Mammary epithelial cell (primary cell): ENCODE results near the gene TRIO.

Source experiments
- EZH2 ChIP-seq: IDR thresholded peaks from 2 replicates; pipeline ENCODE4 v1.6.1; 2012; ENCODE audit warnings: low read length, inconsistent platforms, borderline replicate concordance
- TF ChIP-seq, protein P1 (sequence below), 2 donors: IDR thresholded peaks in 1 of 2; conservative IDR thresholded peaks in 1 of 2; 2 replicates each; pipeline ENCODE4 v1.5.1; 2011 to 2012; ENCODE audit warnings: inconsistent platforms in 2 of 2, low read length in 2 of 2, mild to moderate bottlenecking in 2 of 2, control low read depth in 1 of 2, low read depth in 1 of 2; ENCODE audit not compliant: insufficient read depth in 1 of 2; ENCODE audit errors: extremely low read depth in 1 of 2

DNA sequence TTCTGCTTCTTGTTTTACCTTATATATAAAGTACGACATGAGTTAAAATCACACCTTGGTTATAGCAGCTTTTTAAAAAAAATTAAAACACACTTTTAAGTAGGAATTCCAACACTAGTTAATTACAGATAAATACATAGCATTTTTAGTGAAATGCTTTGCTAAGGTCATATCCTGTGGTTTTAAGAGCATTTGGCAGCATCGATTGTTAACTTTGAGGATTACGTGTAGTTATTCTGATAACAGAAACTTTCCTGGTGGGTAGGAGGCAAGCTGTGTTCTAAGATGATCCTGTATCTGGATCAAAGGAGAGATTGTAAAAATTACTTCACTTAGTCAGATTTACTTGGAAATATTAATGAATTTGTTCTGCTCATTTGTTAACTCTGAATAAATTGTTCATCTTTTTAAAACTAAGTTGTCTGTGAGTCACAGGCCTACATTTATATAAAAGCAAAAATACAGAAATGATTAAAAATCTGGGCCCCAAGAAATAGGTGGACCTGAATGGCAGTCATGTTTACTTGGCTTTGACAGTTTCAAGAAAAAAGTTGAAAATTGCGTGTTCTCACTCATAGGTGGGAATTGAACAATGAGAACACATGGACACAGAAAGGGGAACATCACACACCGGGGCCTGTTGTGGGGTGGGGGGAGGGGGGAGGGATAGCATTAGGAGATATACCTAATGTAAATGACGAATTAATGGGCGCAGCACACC lies 58.3 kb downstream of the TRIO start:
- TF ChIP-seq EZH2 = no peak
- TF ChIP-seq, protein P1, sequence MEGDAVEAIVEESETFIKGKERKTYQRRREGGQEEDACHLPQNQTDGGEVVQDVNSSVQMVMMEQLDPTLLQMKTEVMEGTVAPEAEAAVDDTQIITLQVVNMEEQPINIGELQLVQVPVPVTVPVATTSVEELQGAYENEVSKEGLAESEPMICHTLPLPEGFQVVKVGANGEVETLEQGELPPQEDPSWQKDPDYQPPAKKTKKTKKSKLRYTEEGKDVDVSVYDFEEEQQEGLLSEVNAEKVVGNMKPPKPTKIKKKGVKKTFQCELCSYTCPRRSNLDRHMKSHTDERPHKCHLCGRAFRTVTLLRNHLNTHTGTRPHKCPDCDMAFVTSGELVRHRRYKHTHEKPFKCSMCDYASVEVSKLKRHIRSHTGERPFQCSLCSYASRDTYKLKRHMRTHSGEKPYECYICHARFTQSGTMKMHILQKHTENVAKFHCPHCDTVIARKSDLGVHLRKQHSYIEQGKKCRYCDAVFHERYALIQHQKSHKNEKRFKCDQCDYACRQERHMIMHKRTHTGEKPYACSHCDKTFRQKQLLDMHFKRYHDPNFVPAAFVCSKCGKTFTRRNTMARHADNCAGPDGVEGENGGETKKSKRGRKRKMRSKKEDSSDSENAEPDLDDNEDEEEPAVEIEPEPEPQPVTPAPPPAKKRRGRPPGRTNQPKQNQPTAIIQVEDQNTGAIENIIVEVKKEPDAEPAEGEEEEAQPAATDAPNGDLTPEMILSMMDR (conservative IDR thresholded peaks at IDR 0.05 in 1 of 2, IDR thresholded peaks at IDR 0.05 in 1 of 2; ENCODE audit: extremely low read depth in 1 of 2, insufficient read depth in 1 of 2, low read depth in 1 of 2, low read length in 2 of 2) = no peak
